Cortex of kidney (tissue), 1 donor: ENCODE measurements around the gene RNF126.

ENCODE experiments used
- DNase-seq: peaks from one replicate; lab custom pipeline; 2025; lab: John Stamatoyannopoulos, UW

Gene RNF126

DNA sequence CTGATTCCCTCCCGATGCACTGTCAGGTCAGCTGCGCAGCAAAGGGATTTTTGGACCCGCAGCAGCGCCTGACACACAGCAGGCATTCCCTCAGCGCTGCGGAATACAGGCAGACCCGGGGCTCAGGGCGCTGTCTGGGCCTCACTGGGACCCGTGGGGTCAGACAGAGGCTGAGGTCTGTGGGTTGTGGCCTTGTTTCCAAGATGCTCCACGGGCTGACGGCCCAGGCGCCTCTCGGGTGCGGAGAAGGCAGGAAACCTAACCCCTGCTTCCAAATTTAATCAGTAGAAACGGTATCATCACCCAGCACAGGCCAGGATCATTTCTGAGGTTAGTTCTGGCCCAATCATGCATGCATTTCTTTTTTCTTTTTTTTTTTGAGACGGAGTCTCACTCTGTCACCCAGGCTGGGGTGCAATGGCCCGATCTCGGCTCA lies 686 bp upstream of the RNF126 start:
- DNase-seq = no peak

DNA sequence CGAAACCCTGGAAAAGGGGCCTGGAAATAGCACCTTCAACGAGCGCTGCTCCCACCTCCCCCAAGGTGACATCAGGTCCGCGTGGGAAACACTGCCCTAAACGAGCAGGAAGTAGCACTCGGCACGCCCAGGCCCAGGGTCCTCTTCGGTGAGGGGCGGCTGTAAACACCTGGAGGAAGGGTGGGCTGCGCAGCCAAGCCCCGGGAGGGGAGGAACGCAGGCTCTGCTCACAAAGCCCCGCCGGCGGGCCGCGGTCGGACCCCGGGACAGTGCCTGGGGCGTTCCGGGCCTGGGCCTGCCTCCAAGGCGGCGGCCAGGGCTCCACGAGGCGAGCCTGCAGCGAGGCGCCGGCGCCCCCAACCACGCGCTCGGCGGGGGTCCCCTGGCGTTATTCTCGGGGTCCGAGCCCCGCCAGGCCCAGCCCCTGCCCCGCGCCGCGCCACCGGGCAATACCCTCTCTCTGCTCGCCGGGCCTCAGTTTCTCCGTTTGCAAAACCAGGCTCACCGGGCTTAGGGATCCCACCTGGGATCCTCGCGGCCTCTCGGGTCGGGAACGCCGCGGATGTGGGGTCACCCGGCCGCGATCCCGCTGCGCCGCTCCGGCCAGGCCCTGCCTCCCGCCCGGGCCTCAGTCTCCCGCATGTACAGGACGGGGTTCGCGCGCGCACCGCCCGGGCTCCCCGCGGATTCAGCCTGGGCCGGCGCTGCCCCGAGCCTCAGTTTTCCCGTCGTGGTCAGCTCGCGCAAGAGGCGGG lies 630 bp downstream of the RNF126 start:
- DNase-seq = no peak

DNA sequence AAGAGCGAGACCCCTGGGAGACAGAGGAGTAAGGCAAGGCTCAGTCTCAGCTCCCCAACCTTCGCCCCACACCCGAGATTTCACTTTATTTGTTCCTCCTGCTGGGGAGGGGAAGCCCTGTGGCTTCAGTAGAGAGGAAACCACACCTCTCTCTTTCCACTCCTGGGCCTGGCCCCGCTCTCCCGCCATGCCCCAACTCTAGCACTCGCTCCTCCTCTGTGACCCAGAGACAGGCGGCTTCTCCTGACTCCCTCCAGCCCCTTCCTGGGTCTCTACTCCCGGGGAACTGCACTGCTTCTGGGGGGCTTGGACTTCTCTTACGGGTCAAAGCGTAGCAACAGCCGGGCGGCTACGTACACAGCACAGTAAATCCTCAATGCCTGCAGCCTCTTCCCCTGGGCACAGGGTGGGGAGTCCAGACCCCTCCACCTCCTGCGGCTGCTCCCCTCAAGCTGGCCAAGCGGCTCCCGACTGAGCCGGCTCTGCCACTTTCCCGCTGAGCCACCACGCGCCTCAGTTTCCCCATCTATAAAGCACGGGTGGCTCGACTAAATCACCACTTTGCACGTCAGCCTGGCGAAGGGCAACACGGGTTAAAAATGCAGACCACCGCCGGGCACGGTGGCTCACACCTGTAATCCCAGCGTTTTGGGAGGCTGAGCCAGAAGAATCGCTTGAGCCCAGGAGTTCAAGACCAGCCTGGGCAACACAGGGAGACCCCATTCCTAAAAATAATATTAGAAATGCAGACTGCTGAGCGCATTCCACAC lies 1.4 kb downstream of the RNF126 start:
- DNase-seq = no peak

DNA sequence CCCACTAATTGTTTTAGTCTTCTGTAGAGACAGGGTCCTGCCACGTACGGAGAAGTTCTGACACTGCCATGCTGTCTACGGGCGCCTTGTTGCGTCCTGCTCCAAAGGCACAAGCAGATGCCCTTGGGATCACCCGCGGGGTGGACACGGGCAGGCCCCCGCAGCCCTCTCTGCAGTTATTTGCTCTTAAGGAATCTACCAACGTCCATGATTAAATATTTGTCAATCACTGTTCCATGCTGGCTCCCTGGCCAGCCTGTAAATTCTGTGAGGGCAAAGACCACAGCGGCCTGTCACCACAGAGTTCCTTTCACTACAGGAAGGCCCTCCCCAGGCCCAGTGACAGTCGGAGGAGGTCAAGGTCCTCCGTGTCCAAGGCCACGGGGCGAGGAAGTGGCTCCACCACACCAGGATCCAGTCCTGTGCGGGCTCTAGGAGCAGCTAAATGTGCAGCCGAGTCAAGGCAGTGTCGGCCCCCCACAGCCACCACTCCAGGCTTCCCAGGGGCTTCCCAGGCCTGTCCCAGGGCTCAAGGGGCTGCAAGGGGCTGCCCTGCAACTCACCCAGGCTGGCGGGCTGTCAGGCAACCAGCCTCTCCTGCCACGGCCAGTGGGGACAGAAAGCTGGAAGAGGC lies 2.1 kb downstream of the RNF126 start:
- no peak for DNase-seq

DNA sequence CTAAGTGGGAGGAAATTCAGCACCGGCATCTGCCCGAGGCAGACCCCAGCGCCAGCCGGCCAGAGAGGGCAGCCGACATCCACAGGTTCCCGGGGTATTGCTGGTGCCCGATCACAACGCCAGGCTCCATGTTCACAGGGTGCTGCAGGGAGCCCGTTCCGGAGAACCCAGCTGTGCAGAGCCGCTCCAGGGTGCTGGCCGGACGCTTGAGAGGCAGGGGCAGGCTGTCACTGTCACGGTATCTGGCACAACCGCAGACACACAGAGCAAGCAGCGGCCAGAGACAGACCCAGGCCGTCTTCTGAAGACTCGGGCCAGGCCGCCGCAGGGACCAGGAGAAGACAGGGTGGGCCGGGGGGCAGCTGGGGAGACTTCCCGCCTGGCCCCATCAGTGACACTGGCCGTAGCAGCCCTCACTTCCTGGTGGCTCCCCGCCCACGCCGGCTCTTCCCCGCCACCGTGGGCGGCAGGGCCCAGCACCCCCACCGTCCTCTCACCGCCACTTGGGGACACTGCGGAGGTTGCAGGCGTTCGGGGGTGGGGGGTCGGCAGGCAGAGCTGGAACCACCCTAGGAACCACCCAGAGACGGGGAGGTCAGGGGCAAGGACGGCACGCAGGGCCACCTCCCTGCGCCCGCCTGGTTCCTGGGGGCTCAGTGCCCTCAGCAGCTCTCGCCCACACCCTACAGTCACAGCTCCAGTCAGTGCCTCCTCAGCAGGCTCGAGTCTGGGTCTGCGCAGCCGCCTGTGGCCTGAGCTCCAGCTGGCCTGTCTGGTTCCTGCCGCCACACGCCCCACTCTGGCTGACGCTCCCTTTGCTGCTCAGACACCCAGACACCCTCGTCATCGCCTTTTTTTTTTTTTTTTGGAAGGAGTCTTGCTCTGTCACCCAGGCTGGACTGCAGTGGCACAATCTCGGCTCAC lies 3.8 kb downstream of the RNF126 start:
- no peak for DNase-seq

DNA sequence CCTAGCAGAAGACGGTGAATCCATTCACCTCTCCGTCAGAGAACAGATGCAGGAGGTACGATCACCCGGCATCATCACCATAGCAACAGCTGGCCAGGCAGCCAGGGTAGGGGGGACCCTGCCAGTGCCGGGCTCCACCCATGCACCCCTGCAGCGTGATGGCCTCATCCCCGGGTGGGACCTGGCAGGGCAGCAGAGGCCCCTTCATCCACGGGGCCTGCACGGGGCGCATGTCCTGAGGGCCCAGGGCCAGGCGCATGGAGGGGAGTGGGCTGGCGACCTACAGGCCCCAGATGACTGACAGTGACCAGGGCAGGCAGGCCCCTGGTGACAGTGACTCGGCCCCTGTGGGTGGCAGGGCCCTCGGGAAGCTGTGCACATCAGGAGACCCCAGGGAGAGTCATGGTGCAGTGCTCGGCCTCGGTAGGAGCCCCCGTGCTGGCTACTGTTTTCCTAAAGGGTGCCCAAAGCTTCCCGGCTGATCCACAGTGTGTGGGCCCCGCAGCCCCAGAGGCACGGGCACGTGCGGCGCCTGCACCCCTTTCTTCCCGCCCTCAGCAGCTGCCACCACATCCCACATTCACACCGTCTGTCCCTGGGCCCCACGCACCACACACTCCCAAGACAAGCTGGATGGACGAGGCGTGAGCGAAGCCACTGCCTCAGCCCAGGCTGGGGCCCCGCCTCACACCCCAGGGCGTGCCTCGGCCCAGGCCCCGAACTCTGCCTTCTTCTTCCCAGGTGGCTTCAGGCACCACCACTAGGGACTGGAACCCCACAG lies 4.8 kb downstream of the RNF126 start:
- no peak for DNase-seq

DNA sequence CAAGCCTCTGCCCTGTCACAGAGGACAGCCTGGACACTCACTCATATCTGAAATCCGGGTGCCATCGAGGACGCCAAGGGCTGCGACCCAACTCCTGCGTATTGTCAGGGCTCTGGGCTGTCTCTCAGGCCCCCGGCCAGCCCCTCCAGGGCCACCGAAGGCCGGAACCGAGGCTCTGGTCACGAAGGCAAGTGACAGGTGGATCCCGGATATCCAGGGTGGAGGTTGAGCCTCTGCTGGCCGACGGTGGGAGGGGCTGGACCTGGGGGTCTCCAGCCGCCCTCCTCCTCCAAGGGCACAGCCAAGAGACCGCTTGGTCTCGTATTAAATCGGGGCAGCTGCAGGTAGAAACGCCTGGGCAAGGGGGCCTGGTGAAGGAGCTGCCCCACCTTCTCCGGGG lies 5.4 kb downstream of the RNF126 start:
- no peak for DNase-seq

DNA sequence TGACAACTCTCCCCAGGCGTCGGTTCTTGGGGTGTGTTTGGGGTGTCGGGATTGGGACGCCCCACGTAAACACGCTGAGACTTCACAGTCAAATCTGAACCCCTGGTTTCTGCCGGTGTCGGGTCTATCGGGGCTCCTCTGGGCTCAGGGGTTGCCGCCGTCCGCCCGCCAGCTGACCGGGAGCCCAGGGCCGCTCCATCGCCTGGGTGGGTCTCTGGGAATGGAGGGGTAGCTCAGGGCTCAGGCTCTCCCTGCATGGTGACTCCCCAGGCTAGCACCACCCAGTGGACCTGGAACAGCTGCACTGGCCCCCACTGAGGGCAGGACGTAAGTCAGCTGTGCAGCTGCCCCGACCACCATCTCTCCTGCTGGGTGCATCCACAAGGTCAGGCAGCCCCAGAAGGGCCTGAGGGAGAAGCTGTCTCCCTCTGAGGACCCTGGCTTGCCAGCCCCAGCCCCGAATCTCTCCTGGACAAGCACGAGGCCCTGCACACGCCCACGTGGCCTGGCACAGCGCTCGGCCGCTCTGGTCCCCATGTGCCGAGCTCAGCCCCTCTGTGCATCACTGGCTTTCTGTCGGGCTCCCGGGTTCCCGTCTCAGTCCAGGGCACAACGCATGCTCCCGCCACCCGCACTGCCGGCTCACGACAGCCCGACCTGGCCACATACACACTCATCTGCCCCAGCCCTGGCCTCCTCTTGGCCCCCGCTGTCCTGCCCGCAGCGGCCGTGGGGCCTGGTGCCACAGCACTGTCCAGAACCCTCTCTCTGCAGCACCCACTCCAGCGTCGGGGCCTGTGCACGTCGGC lies 6.1 kb downstream of the RNF126 start:
- DNase-seq = no peak

DNA sequence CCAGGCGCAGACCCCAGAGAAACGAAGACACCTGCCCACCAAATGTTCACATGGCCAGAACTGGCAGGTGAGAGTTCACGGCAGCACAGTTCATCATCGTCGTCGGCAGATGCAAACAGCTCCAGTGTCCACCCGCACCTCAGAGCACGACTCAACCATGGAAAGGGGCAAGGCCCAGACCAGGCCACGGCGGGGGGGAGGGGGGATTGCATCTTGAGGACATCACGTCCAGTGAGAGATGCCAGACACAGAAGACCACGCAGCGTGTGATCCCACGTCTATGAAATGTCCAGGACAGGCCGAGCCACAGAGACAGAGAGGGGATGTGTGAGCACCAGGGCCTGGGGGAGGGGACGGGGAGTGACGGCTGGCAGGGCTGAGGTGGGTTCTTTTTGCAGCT lies 7.3 kb downstream of the RNF126 start:
- DNase-seq = no peak

DNA sequence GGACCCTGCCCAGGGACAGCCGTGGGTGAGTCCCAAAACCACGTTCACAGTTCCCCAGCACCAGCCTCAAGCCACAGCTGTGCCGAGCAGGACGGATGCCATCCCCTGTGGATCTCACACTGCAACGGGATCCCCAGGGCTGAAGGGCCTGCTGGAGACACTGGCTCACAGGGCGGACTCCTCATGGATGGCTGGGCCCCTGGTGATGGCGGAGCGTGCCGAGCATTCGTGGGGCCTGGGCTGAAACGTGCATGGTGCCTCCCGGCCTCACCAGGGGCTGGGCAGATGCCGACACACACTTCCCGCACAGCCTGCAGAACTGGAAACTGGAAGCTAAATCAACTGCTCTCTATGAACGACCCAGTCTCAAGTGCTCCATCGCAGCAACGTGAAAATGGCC lies 9.6 kb downstream of the RNF126 start:
- DNase-seq = no peak

DNA sequence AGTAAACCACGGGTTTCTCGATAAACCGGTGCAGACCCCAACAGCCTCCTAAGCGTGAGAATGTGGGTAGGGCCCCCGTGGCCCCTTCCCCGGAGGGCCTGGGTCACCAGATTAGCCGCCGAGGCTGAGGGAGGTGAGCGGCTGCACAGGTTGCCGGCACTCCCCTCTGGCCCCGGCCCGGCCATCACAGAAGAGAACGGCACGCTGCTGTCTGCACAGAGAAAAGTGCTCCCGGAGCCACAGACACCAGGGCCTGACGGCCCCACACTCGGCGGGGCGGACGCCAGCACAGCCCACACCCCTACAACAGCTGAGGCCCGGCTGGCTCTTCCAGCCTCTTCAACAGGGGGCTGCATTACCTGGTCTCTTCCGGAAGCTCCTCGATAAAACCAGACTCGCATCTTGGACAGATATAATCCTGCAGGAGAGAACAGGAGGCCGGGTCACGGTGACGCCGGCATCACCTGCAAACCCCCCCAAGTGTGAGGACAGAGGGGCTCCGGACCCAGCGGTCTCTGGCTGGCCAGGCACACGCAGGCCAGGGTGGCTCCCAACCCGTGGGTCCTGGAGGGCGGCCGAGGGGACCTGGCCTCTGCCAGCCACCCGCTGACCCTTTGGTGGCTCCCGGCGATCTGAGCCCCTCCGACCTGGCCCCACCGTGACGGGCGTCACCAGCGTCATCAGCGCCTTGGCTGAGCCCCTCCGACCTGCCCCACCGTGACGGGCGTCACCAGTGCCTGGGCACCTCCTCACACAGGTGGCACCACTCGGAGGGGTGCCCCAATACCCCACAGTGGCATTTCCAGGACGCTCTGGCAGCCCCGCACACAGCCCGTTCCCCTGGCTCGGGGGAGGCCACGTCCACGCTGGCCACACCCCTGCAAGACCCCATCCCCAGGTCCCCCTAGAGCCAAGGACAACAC lies 10.3 kb downstream of the RNF126 start:
- DNase-seq = no peak

DNA sequence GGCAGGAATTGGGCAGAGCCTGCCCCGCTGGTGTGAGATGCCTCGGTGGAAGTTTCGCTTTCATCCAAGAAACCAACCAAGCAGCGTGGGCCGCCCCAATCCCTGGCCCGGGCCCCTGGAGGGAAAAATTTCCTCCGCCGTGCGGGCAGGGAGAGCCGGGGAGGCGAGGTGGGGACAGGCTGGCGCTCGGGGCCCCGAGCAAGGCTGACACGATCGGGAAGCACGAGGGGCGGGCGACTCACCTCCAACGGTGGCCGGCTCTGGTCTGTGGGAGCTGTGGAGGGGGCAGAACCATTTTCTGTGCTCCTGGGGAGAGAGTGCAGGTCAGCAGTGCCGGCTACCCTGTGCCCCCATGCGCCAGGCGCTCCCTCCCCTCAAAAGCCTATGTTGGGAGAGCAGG lies 11.0 kb downstream of the RNF126 start:
- DNase-seq = no peak

DNA sequence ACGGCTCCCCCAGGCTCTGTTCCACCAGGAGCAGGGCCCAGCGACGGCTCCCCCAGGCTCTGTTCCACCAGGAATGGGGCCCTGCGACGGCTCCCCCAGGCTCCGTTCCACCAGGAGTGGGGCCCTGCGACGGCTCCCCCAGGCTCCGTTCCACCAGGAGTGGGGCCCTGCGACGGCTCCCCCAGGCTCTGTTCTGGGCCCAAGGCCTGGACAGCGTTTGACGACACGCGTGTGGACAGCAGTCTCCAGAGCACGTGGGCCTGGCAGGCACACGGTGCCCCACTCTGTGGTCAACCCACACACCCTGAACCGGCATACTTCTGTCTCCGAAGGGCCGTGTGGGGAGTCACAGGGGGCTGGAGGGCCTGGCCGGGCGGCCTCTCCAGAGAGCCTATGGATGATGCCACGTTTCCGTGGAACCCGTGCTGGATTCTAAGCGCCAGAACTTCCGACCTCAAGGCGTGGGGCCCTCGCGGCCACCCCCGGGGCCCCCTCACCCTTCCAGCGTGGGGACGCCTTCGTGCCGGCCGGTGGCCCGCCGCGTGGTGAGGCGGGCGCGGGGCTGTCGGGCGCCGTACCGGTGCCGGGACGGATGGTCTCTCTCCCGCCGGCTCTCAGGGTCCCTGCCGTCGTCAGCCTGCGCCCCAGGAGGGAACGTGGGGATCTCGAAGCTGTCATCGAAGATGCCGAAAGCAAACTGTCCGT lies 11.7 kb downstream of the RNF126 start:
- DNase-seq = no peak

DNA sequence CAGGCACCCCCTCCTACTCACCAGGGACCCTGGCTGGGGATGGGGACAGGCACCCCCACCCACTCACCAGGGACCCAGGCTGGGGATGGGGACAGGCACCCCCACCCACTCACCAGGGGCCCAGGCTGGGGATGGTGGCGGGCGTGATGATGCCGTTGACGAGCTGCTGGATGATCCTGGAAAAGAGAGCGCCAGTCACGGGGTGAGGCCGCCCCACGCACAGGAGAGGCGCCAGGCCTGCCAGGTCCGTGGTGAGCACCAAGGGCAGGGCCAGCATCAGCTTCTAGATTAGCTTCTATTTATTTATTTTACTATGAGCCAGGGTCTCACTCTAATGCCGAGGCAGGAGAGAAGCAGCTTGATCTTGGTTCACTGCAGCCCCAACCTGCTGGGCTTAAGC lies 12.9 kb downstream of the RNF126 start:
- no peak for DNase-seq

DNA sequence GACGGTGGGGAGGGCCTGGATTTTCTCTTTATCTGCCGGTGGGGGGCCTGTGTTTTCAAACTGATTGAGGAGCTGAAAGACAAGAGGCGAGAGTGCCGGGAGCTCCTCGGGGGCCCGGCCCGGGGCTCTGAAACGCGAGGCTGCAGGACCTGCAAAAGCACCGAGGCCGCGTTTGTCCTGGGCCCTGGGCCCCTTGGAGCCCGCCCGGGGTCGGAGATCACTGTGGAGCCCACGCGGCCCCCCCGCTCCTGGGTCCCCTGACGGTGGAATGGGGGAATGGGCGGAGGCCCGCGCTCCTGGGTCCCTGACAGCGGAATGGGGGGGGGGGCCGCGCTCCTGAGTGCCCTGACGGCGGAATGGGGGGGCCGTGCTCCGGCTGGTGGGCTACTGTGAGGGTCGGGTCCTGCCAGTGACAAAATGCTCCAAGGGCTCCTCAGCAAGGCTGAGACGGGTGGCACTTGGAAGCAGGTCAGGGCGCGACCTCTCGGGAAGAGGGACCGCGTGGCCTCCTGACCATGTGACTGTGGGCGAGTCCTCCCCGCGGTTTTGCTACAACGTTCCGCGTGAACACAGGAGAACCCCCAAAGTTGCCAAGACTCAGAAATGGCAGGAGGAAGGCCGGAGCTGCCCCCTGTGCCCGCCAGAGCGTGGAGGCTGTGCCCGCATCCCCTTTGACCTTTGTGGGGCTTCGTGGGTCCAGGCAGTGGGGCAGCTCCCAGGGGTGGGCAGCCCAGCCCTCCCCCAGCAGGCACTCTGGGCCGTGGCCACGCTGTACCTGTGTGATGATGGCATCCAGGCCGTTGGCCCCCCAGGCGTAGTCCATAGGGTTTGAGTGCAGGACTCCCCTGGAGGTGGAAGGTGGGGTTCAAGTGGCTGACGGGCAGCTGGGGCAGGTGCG lies 13.9 kb downstream of the RNF126 start:
- no peak for DNase-seq

DNA sequence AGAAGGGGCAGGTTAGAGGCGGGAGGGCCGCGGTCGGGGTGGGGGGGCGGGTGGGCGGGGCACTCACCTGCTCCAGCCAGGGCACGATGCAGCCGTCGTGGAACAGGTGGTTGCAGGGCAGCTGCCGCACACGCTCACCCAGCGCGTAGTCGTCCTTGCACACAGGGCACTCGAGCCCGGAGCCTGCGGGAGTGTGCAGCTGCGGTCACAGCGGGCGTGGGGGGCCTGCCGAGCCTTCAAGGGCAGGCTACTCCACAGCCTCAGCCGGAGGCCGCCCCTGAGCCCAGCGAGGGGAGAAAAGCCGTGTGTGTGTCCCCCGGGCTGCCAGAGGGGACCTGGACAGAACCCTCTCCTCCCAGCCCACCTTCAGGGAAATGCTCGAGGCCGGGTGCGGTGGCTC lies 14.7 kb downstream of the RNF126 start:
- no peak for DNase-seq

DNA sequence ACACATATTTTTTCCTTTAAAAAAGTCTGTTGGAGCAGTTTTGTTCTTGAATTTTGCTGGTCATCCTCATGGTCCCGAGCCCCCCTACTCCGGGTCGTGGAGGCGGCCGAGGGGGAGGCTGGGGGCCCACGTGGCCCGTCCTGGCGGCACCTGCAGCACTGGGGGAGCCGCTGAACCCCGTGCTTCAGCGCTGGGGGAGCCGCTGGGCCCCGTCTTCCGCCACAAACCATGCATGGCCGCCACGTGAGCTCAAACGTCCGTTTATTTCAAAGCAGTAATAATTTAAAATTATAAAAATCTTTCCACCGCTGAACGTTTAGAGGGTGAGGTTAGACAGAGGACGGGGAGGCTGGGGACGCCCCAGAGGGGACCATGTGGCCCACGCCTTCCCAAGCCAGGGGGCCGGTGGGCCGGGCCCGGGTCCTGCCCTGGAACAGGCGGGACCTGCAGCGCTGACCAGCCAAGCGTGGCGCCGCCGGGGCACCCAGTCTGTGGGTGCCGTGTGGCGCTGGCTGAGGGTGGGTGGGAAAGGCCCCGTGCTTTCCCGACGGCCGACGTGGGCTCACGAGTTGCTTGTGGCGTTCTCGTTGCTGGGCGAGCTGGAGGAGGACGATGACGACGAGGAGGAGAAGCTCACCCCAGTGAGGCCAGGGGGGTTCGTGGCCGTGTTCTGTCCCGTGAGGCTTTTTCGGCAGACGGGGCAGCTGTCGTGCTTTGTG lies 15.3 kb downstream of the RNF126 start:
- no peak for DNase-seq
